Measurements from ENCODE around the gene NKD1. TPM values are rescaled to one million over a fixed set of nuclear protein-coding genes. Genes with fewer than 3 reads are reported as not detected.

Gene NKD1
- total and polyA plus RNA-seq, 2 donors (not counting 1 experiment from before 2014, with no cell fraction given), result 0.16 to 1.9 TPM

DNA sequence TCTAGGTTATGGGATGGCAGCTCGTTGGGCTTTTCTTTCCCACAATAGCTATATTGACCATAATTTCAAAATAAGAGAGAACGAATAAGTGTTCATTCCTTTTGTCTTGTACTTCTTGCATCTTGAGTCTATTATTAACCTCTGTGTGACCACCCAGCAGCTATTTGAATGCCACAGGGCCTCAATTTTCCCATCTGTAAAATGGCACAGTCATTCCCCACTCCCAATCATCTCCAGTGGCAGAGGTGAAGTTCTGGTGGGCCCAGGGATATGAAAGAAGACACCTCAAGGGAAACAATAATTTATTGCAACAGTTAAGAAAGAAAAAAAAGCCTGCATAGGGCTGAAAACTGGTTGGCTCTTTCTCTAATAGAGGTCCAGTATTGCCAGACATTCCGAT, 28.6 kb upstream of the NKD1 start:
- Histone ChIP-seq H2AFZ (ENCODE audit: insufficient read depth, low read depth, low read length, poor library complexity, severe bottlenecking) (no peak overlapping the region), H3K4me3 (ENCODE audit: control extremely low read depth in 1 of 5, extremely low read depth in 1 of 5, insufficient read depth in 1 of 5, low read depth in 2 of 5, low read length in 4 of 5) (no peak overlapping the region), H3K9me3 (ENCODE audit: control extremely low read depth in 1 of 3, control insufficient read depth in 2 of 3, insufficient read depth in 1 of 3, low read length in 2 of 3) (peaks cover 7 to 12% (median 11%) of the 10 kb centered on the region in 3 donors), H3K27me3 (replicated peaks in 1 of 4; ENCODE audit: control extremely low read depth in 1 of 4, control insufficient read depth in 3 of 4, insufficient read depth in 4 of 4, low read length in 3 of 4) (peaks cover 0 to 28% (median 6%) of the 10 kb centered on the region in 4 experiments), H3K36me3 (replicated peaks in 1 of 2; ENCODE audit: control extremely low read depth in 1 of 2, control insufficient read depth in 1 of 2, extremely low read depth in 1 of 2, insufficient read depth in 2 of 2, low read length in 1 of 2) (no peaks in the 10 kb centered on the region), H3K9ac (ENCODE audit: low read length) (no peak overlapping the region), H3K27ac (ENCODE audit: low read length in 2 of 2) (no peak overlapping the region), H3K4me1 (ENCODE audit: control insufficient read depth in 2 of 2, insufficient read depth in 2 of 2, low read length in 2 of 2) (no peaks in the 10 kb centered on the region), H4K20me1 (ENCODE audit: control insufficient read depth, insufficient read depth, low read length, poor library complexity, severe bottlenecking) (no peaks in the 10 kb centered on the region), H3K4me2 (replicated peaks; ENCODE audit: low read depth, low read length, poor library complexity, severe bottlenecking) (no peak overlapping the region), H3K79me2 (ENCODE audit: control insufficient read depth, insufficient read depth, low read length) (no peaks in the 10 kb centered on the region)
- H3K4me1 Mint-ChIP-seq, result no peaks in the 10 kb centered on the region
- ChIA-PET POLR2A (no interaction called here), CTCF (interaction anchor here (0.9 kb wide), 1 partner anchor 10 kb away, joined by 3 read pairs; no protein-coding TSS in a partner anchor)
- WGBS (ENCODE audit: insufficient coverage), result 88% methylated on average over 2 of the region's 3 CpGs
- intact Hi-C loops (cut with micrococcal nuclease), result no loop called here
- no peak overlapping the region for H3K4me3 Mint-ChIP-seq
- TF ChIP-seq, protein P1, sequence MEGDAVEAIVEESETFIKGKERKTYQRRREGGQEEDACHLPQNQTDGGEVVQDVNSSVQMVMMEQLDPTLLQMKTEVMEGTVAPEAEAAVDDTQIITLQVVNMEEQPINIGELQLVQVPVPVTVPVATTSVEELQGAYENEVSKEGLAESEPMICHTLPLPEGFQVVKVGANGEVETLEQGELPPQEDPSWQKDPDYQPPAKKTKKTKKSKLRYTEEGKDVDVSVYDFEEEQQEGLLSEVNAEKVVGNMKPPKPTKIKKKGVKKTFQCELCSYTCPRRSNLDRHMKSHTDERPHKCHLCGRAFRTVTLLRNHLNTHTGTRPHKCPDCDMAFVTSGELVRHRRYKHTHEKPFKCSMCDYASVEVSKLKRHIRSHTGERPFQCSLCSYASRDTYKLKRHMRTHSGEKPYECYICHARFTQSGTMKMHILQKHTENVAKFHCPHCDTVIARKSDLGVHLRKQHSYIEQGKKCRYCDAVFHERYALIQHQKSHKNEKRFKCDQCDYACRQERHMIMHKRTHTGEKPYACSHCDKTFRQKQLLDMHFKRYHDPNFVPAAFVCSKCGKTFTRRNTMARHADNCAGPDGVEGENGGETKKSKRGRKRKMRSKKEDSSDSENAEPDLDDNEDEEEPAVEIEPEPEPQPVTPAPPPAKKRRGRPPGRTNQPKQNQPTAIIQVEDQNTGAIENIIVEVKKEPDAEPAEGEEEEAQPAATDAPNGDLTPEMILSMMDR (IDR thresholded peaks at IDR 0.05), result no peak
- H3K27ac Mint-ChIP-seq, result no peak overlapping the region
- ATAC-seq (ENCODE audit: low read depth), result no peak
- no peak for DNase-seq
- H3K27me3 Mint-ChIP-seq, result peaks cover 49% of the 10 kb centered on the region
- H3K9me3 Mint-ChIP-seq (ENCODE audit: insufficient read depth), result peaks cover 18% of the 10 kb centered on the region

DNA sequence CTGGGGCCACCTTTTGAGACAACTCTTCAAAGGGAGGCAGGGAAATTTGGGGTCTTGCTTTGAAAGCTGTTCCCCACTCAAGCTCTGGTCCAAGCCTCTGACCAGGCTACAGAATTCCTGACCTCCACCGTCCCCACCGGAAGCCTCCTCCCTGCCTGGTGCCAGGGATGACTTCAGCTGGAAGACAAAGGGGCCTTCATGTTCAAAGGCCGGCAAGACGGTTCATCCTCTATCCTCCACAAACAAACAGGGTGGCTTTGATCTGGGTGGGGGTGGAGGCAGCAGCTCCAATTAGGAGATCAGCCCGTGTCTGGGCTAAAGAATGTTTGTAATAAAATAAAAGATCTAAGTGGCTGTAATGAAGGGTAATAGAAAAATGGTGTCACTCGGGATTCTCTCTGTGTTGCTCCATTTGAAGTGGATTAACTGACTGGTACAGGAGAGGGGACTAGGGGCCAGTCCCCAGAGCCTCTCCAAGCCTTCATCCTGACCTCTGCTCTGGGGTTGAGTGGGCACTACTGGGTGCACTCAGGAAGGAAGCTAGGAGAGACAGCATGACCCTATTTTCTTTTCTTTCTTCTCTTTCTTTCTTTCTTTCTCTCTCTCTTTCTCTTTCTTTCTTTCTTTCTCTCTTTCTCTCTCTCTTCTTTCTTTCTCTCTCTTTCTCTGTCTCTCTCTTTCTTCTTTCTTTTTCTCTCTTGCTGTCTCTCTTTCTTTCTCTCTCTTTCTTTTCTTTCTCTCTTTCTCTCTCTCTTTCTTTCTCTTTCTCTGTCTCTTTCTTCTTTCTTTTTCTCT, 27.5 kb upstream of the NKD1 start:
- H3K27me3 Mint-ChIP-seq, result peaks cover 55% of the 10 kb centered on the region
- ATAC-seq (ENCODE audit: low read depth) (no peak), DNase-seq (no peak)
- Histone ChIP-seq H3K4me1 (ENCODE audit: control insufficient read depth in 2 of 2, insufficient read depth in 2 of 2, low read length in 2 of 2) (no peaks in the 10 kb centered on the region), H4K20me1 (ENCODE audit: control insufficient read depth, insufficient read depth, low read length, poor library complexity, severe bottlenecking) (no peaks in the 10 kb centered on the region), H3K9me3 (ENCODE audit: control extremely low read depth in 1 of 3, control insufficient read depth in 2 of 3, insufficient read depth in 1 of 3, low read length in 2 of 3) (peaks cover 4 to 12% (median 11%) of the 10 kb centered on the region in 3 donors), H3K79me2 (ENCODE audit: control insufficient read depth, insufficient read depth, low read length) (no peaks in the 10 kb centered on the region), H3K36me3 (replicated peaks in 1 of 2; ENCODE audit: control extremely low read depth in 1 of 2, control insufficient read depth in 1 of 2, extremely low read depth in 1 of 2, insufficient read depth in 2 of 2, low read length in 1 of 2) (no peaks in the 10 kb centered on the region), H3K4me3 (ENCODE audit: control extremely low read depth in 1 of 5, extremely low read depth in 1 of 5, insufficient read depth in 1 of 5, low read depth in 2 of 5, low read length in 4 of 5) (no peak overlapping the region), H3K27me3 (replicated peaks in 1 of 4; ENCODE audit: control extremely low read depth in 1 of 4, control insufficient read depth in 3 of 4, insufficient read depth in 4 of 4, low read length in 3 of 4) (peaks cover 0 to 28% (median 6%) of the 10 kb centered on the region in 4 experiments), H3K9ac (ENCODE audit: low read length) (no peak overlapping the region), H3K27ac (ENCODE audit: low read length in 2 of 2) (no peak overlapping the region), H2AFZ (ENCODE audit: insufficient read depth, low read depth, low read length, poor library complexity, severe bottlenecking) (no peak overlapping the region), H3K4me2 (replicated peaks; ENCODE audit: low read depth, low read length, poor library complexity, severe bottlenecking) (no peak overlapping the region)
- ChIA-PET CTCF (no interaction called here), POLR2A (no interaction called here)
- H3K27ac Mint-ChIP-seq, result no peak overlapping the region
- H3K4me1 Mint-ChIP-seq, result no peaks in the 10 kb centered on the region
- WGBS (ENCODE audit: insufficient coverage), result 55% methylated on average over 4 of the region's 6 CpGs
- TF ChIP-seq, protein P1 (IDR thresholded peaks at IDR 0.05), result no peak
- no peak for TF ChIP-seq EZH2 (IDR thresholded peaks at IDR 0.05; ENCODE audit: borderline replicate concordance, insufficient read depth, low read depth, low read length, poor library complexity, severe bottlenecking)
- peaks cover 18% of the 10 kb centered on the region for H3K9me3 Mint-ChIP-seq (ENCODE audit: insufficient read depth)
- intact Hi-C loops (cut with micrococcal nuclease), result no loop called here
- H3K4me3 Mint-ChIP-seq, result no peak overlapping the region
